Amniotic stem cell (primary cell): ENCODE results near the gene PPFIBP1.
"Not testable (repeated sequence)": the region's sequence is repeated elsewhere in the genome, so short reads cannot be mapped to it uniquely, and the experiment has no call there.

Experiments used
- DNase-seq: peaks from one replicate; lab custom pipeline; 2025; lab: John Stamatoyannopoulos, UW

The PPFIBP1 gene

GRCh38 chr12:27627853-27628469 lies 104.0 kb downstream of the PPFIBP1 start:
- not testable (repeated sequence) for DNase-seq

- not testable (repeated sequence) for DNase-seq
Measured at GRCh38 chr12:27630219-27630618, 106.2 kb downstream of the PPFIBP1 start.

- no peak for DNase-seq
Measured at GRCh38 chr12:27631365-27631764, 107.4 kb downstream of the PPFIBP1 start.

- no peak for DNase-seq
Measured at GRCh38 chr12:27631813-27632491, 107.9 kb downstream of the PPFIBP1 start.

GRCh38 chr12:27635349-27635972 lies 111.5 kb downstream of the PPFIBP1 start:
- DNase-seq, result peak; percentile 30

- DNase-seq, result not testable (repeated sequence)
Measured at GRCh38 chr12:27636569-27636968, 112.6 kb downstream of the PPFIBP1 start.

- no peak for DNase-seq
Measured at GRCh38 chr12:27637524-27637923, 113.5 kb downstream of the PPFIBP1 start.

- no peak for DNase-seq
Measured at GRCh38 chr12:27639265-27639664, 115.3 kb downstream of the PPFIBP1 start.

- DNase-seq, result peak; percentile 49
Measured at GRCh38 chr12:27640566-27641200, 116.7 kb downstream of the PPFIBP1 start.

- DNase-seq, result not testable (repeated sequence)
Measured at GRCh38 chr12:27642361-27642760, 118.4 kb downstream of the PPFIBP1 start.

GRCh38 chr12:27642892-27643291 lies 118.9 kb downstream of the PPFIBP1 start:
- DNase-seq, result not testable (repeated sequence)

GRCh38 chr12:27644158-27644845 lies 120.3 kb downstream of the PPFIBP1 start:
- DNase-seq, result no peak

- no peak for DNase-seq
Measured at GRCh38 chr12:27645671-27646070, 121.7 kb downstream of the PPFIBP1 start.

GRCh38 chr12:27646149-27646548 lies 122.1 kb downstream of the PPFIBP1 start:
- DNase-seq, result no peak

GRCh38 chr12:27650011-27650410 lies 126.0 kb downstream of the PPFIBP1 start:
- DNase-seq, result no peak

- DNase-seq, result no peak
Measured at GRCh38 chr12:27651201-27651600, 127.2 kb downstream of the PPFIBP1 start.

GRCh38 chr12:27652174-27652763 lies 128.3 kb downstream of the PPFIBP1 start:
- peak; percentile 75 for DNase-seq

- no peak for DNase-seq
Measured at GRCh38 chr12:27653661-27654060, 129.7 kb downstream of the PPFIBP1 start.

- not testable (repeated sequence) for DNase-seq
Measured at GRCh38 chr12:27655476-27655875, 131.5 kb downstream of the PPFIBP1 start.

GRCh38 chr12:27657296-27657695 lies 133.3 kb downstream of the PPFIBP1 start:
- DNase-seq, result peak; percentile 6

- no peak for DNase-seq
Measured at GRCh38 chr12:27665704-27666103, 141.7 kb downstream of the PPFIBP1 start.

GRCh38 chr12:27666510-27666909 lies 142.5 kb downstream of the PPFIBP1 start:
- DNase-seq, result no peak
